T47D (cell line): ENCODE results near the gene ADORA2A.

Experiments used
- DNase-seq, 2 experiments: peaks; one replicate each; pipeline versions ENCODE4 v3.0.0 to v3.0.0-alpha.2; 2011 to 2012; ENCODE audit warnings: low read depth in 1 of 2, low spot score in 1 of 2
- JUND ChIP-seq: IDR thresholded peaks from 2 replicates; pipeline ENCODE4 v1.6.1; 2012; ENCODE audit warnings: low read depth
- in situ Hi-C: cut with HindIII; loops from 2 replicates; pipeline ENCODE4 v1.10.0; 2016; ENCODE audit warnings: low sequenced_read_pairs, low pct_unique_long_range_greater_than_20kb

The ADORA2A gene

DNA sequence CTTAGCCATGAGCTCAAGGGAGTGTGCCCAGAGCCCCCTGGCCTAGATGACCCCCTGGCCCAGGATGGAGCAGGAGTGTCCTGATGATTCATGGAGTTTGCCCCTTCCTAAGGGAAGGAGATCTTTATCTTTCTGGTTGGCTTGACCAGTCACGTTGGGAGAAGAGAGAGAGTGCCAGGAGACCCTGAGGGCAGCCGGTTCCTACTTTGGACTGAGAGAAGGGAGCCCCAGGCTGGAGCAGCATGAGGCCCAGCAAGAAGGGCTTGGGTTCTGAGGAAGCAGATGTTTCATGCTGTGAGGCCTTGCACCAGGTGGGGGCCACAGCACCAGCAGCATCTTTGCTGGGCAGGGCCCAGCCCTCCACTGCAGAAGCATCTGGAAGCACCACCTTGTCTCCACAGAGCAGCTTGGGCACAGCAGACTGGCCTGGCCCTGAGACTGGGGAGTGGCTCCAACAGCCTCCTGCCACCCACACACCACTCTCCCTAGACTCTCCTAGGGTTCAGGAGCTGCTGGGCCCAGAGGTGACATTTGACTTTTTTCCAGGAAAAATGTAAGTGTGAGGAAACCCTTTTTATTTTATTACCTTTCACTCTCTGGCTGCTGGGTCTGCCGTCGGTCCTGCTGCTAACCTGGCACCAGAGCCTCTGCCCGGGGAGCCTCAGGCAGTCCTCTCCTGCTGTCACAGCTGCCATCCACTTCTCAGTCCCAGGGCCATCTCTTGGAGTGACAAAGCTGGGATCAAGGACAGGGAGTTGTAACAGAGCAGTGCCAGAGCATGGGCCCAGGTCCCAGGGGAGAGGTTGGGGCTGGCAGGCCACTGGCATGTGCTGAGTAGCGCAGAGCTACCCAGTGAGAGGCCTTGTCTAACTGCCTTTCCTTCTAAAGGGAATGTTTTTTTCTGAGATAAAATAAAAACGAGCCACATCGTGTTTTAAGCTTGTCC, 14.3 kb downstream of the ADORA2A start:
- in situ Hi-C loops: no loop called here
- DNase-seq: no peak
- no peak for TF ChIP-seq JUND

DNA sequence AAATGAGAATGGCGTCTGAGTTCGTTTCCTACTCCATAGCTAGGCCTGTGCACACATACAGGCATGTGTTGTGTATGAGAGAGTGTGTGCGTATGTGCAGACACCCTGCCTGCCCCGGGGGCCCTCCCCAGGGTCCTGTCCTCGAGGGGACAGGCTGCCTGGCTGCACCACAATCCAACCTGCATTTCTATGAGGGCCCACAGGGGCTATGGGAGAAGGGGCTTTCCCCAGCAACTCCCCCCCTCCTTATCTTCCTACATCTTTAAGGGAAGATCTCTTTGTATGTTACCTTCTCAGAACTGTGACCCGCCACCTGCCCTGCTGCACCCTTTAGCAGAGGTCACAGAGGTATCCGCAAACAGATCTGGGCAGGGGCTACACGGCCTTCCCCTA, 14.9 kb downstream of the ADORA2A start:
- no peak for TF ChIP-seq JUND
- in situ Hi-C loops: no loop called here
- no peak for DNase-seq

DNA sequence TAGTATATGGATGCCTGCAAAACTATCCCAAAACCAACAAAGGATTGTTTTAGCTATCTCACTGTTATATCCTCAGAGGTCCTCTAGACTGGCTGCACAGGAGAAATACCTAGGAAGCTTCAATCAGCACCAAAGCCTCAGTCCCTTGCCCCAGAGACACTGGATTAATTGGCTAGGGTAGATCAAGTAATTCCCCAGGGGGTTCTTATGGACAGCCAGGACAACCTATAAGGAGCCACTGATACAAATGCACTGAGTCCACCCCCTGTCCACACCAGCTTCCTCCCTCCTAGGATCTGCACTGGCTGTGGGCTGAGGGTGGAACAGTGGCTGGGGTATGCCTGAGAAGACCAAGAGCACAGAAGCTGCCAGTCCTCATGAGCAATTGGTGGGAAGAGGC, 16.3 kb downstream of the ADORA2A start:
- no peak for DNase-seq
- TF ChIP-seq JUND: no peak
- in situ Hi-C loops: no loop called here

DNA sequence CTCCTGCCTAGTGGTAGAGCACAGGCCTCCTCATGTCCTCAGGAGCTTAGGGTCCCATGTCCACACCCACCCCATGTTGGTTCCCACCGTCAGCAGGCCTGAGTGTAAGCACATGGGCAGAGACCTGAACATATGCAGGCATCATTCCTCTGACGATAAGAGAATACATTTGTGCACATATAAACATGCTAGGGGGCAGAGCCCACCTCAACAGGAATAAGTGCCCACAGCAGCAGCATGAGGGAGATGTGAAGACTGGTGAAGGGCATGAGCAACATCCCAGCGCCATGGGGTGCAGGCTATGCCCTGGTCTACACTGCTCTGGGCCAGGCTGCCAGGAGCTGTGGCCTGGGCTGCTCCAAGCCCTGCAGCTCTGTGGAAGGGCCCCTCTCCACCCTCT, 16.9 kb downstream of the ADORA2A start:
- no peak for DNase-seq
- TF ChIP-seq JUND: no peak
- in situ Hi-C loops: no loop called here

- in situ Hi-C loops: no loop called here
- DNase-seq: no peak
- no peak for TF ChIP-seq JUND
Observed at GRCh38 chr22:24444729-24445466, 17.5 kb downstream of the ADORA2A start.

GRCh38 chr22:24445481-24446259, 18.3 kb downstream of the ADORA2A start:
- no peak for DNase-seq
- in situ Hi-C loops: no loop called here

GRCh38 chr22:24446260-24446611, 18.8 kb downstream of the ADORA2A start:
- DNase-seq: no peak
- in situ Hi-C loops: no loop called here
- TF ChIP-seq JUND: no peak

More at GRCh38 chr22:24445481-24446259, 18.3 kb downstream of the ADORA2A start:
- no peak for TF ChIP-seq JUND

GRCh38 chr22:24450610-24451009, 23.2 kb downstream of the ADORA2A start:
- DNase-seq: no peak
- in situ Hi-C loops: no loop called here

GRCh38 chr22:24451162-24451561, 23.8 kb downstream of the ADORA2A start:
- in situ Hi-C loops: no loop called here
- DNase-seq: no peak
- TF ChIP-seq JUND: no peak

More at GRCh38 chr22:24450610-24451009, 23.2 kb downstream of the ADORA2A start:
- TF ChIP-seq JUND: no peak

DNA sequence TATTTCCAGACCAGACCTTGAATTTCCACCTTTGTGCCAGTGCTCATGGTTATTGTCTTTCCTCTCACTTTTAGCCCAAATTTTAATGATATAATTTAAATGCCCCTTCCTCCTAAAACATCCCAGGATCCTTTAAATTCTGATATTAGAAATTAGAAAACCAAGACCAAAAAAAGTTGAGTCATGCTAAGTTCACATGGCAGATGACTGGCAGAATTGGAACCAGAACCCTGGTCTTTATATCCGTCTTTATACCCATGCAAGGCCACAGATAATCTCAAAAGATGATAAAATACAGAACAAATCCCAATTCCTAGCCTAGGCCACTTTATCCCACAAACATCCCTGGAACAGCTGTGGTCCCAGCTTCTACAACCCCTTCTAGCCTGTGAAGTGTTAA, 26.5 kb downstream of the ADORA2A start:
- DNase-seq: no peak
- TF ChIP-seq JUND: no peak
- in situ Hi-C loops: no loop called here

DNA sequence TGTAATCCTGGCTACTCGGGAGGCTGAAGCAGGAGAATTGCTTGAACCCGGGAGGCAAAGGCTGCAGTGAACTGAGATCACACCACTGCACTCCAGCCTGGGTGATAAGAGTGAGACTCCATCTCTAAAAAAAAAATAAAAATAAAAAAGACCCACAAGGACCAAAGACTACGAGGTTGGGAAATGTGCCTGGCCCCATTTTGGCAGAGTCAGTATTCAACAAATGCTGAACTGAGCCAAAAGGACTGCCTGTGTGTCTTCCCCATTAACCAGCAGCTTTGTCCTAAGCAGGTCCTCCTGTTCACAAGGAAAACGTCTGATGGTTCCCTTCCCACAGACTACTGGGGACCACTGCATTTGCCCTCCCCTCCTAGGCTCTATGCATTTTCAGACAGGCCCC, 27.6 kb downstream of the ADORA2A start:
- DNase-seq: no peak
- TF ChIP-seq JUND: no peak
- in situ Hi-C loops: no loop called here

GRCh38 chr22:24455751-24456426, 28.5 kb downstream of the ADORA2A start:
- in situ Hi-C loops: no loop called here
- no peak for TF ChIP-seq JUND
- DNase-seq: no peak
